Body of pancreas (tissue), 4 donors: ENCODE data around the gene KLHL10.

Experiments used
- POLR2A ChIP-seq, 3 donors: fragments of 450-650 bp; IDR thresholded peaks; one replicate each; pipeline ENCODE4 v1.6.1; 2016; ENCODE audit warnings: antibody characterized with exemption in 3 of 3, mild to moderate bottlenecking in 2 of 3
- TF ChIP-seq, protein P1 (sequence below), 7 experiments: fragments of 450-650 bp in 4 of 7; fragments of 200-600 bp in 3 of 7; sonication (generic) in 3 of 7; IDR thresholded peaks; one replicate each; pipeline ENCODE4 v1.5.1; 2016 to 2019; ENCODE audit warnings: antibody characterized with exemption in 7 of 7

DNA sequence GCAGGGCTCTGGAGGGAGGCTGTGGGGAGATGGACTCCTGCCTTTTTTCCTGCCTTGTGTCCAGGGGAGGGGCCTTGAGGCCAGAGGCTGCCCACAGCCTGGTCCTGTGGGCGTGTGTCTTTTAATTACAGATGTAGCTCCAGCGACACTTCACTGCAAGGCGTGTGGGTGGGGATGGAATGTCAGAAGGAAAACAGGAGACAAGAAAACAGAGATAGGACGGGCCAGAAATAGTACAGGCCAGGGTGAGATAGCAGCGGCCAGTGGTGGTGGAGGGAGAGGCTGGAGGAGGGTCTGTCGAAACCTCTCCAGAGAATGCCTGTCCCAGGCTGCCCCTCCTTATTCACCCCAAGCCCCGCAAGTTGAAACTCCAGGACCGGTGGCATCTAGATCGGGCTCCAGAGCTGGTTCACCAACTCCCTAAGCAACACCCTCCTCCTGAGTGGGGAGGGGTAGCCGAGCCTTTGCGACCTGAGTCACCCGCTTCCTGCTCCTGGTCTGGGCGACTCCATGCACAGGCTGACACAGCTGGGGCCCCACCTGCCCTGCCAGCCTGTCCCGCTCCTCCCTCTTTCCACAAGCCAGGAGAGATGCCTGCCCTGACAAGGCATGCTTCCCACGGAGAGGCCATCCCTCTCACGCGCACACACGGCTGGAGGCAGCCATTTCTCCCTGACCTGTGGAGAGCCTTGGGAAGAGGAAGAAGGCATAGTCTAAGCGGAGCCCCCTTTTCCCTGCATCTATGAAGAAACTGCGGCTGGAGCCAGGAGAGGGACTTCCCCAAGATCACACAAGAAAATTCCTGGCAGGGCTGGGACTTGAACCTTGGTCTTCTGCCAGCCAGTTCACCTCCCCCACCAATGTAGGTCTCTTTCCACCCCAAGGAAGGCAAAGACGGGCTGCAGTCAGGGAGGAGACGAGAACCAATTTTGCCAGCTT, 44.5 kb upstream of the KLHL10 start:
- TF ChIP-seq, protein P1, sequence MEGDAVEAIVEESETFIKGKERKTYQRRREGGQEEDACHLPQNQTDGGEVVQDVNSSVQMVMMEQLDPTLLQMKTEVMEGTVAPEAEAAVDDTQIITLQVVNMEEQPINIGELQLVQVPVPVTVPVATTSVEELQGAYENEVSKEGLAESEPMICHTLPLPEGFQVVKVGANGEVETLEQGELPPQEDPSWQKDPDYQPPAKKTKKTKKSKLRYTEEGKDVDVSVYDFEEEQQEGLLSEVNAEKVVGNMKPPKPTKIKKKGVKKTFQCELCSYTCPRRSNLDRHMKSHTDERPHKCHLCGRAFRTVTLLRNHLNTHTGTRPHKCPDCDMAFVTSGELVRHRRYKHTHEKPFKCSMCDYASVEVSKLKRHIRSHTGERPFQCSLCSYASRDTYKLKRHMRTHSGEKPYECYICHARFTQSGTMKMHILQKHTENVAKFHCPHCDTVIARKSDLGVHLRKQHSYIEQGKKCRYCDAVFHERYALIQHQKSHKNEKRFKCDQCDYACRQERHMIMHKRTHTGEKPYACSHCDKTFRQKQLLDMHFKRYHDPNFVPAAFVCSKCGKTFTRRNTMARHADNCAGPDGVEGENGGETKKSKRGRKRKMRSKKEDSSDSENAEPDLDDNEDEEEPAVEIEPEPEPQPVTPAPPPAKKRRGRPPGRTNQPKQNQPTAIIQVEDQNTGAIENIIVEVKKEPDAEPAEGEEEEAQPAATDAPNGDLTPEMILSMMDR (IDR thresholded peaks at IDR 0.05): no peak
- peak; percentile 22 to 45 (median 33) for TF ChIP-seq POLR2A (IDR thresholded peaks at IDR 0.05)
